ENCODE measurements around the gene FSTL5.
A peak's percentile ranks its signal among the peaks of the same experiment; 100 is the strongest.

FSTL5 gene

GRCh38 chr4:161714931-161715330 lies 448.9 kb downstream of the FSTL5 start:
- Mint-ChIP-seq H3K36me3 (ENCODE audit: low read depth) (no peaks in the 10 kb centered on the region), H3K27ac (no peak overlapping the region), H3K27me3 (no peaks in the 10 kb centered on the region), H3K9me3 (peaks cover 5% of the 10 kb centered on the region), H3K4me3 (no peak overlapping the region), H3K4me1 (ENCODE audit: low read depth) (no peaks in the 10 kb centered on the region)
- intact Hi-C loops (cut with micrococcal nuclease) = no loop called here

DNA sequence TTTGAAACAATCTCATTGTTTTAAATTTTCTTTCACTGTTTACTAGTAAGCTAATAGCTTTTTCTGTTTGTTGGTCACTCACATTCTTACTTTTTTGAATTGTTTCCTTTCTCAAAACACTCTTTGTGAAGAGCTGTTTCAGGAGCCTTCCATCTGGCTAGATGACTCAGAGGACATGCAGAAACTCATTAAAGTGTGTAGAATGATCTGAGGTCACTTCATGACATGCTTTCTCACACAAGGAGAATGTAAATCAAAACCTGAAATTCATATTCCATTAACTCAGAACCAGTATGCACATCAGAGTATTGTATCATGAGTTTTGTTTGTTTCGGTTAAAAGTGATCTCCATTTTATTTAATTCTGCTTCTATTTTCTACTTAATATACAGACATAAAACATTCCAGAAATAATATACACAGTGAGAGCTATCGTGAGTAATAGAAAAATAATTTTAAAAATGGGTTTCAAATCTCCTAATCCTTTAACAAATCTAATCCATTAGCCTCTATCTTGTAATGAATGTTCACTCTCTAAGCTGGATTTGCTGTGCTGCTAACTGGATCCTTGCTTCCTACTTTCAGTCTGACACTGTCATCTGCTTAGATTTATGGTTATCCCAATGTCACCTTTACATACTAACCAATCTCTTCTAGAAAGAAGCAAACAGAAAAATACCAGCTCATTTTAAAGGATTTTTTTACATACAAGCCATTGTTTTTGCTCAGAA lies 449.6 kb downstream of the FSTL5 start:
- no peaks in the 10 kb centered on the region for H3K4me1 Mint-ChIP-seq (ENCODE audit: low read depth)
- no peak overlapping the region for H3K27ac Mint-ChIP-seq
- intact Hi-C loops (cut with micrococcal nuclease) = no loop called here
- no peaks in the 10 kb centered on the region for H3K27me3 Mint-ChIP-seq
- no peaks in the 10 kb centered on the region for H3K36me3 Mint-ChIP-seq (ENCODE audit: low read depth)
- peaks cover 1% of the 10 kb centered on the region for H3K9me3 Mint-ChIP-seq
- no peak overlapping the region for H3K4me3 Mint-ChIP-seq

GRCh38 chr4:161704653-161705052 lies 459.1 kb downstream of the FSTL5 start:
- no peaks in the 10 kb centered on the region for H3K36me3 Mint-ChIP-seq (ENCODE audit: low read depth)
- no peak overlapping the region for H3K4me3 Mint-ChIP-seq
- H3K27me3 Mint-ChIP-seq = no peaks in the 10 kb centered on the region
- intact Hi-C loops (cut with micrococcal nuclease) = no loop called here
- H3K27ac Mint-ChIP-seq = no peak overlapping the region
- H3K9me3 Mint-ChIP-seq = no peaks in the 10 kb centered on the region
- no peaks in the 10 kb centered on the region for H3K4me1 Mint-ChIP-seq (ENCODE audit: low read depth)

- H3K27ac Mint-ChIP-seq = no peak overlapping the region
- intact Hi-C loops (cut with micrococcal nuclease) = no loop called here
- H3K36me3 Mint-ChIP-seq (ENCODE audit: low read depth) = no peaks in the 10 kb centered on the region
- no peaks in the 10 kb centered on the region for H3K4me1 Mint-ChIP-seq (ENCODE audit: low read depth)
- no peaks in the 10 kb centered on the region for H3K9me3 Mint-ChIP-seq
- no peak overlapping the region for H3K4me3 Mint-ChIP-seq
- no peaks in the 10 kb centered on the region for H3K27me3 Mint-ChIP-seq
Observed at GRCh38 chr4:161704040-161704439, 459.8 kb downstream of the FSTL5 start.

DNA sequence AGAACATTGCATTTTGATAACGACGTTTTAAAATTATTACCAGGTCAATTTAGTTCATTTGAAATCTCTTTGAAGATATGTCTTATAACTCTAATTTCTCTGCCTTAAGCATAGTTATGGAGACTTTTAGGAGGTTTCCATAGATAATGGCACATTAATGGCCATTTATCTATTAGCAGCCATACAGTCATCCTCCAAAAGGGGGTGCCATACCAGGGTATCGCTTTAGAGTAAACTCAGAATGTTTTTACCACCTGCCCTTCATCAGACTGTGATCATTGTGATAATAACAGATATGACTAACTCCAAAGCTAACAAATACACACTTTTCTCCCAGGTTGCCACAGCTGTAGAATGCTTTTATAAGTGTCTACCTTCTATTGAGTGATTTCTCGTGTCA lies 461.5 kb downstream of the FSTL5 start:
- Mint-ChIP-seq H3K9me3 (peaks cover 7% of the 10 kb centered on the region), H3K36me3 (ENCODE audit: low read depth) (no peaks in the 10 kb centered on the region), H3K4me3 (no peak overlapping the region), H3K27me3 (no peaks in the 10 kb centered on the region), H3K27ac (no peak overlapping the region), H3K4me1 (ENCODE audit: low read depth) (no peaks in the 10 kb centered on the region)
- intact Hi-C loops (cut with micrococcal nuclease) = no loop called here

- Mint-ChIP-seq H3K9me3 (peaks cover 7% of the 10 kb centered on the region), H3K36me3 (ENCODE audit: low read depth) (no peaks in the 10 kb centered on the region), H3K4me1 (ENCODE audit: low read depth) (no peaks in the 10 kb centered on the region), H3K27me3 (no peaks in the 10 kb centered on the region), H3K27ac (no peak overlapping the region), H3K4me3 (no peak overlapping the region)
- intact Hi-C loops (cut with micrococcal nuclease) = no loop called here
Observed at GRCh38 chr4:161696944-161697343, 466.9 kb downstream of the FSTL5 start.

DNA sequence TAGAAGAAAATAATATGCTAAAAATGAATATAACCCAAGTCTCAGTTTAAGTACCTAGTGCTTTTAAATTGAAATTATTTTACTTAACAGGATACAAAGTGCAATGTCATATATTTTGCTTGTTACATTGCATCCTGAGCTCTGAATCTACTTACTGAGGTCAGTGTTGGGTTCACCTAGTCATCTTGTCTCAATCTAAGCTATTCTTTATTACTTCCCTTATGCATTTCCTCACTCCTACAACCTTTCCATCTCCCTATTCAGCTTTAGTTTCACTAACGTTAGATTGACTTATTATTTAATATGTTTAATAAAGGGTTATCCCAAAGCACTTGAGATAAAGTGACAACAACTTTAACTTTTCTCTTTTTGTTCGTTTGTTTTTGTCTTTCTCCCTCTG lies 483.7 kb downstream of the FSTL5 start:
- no peaks in the 10 kb centered on the region for H3K4me1 Mint-ChIP-seq (ENCODE audit: low read depth)
- no peaks in the 10 kb centered on the region for H3K36me3 Mint-ChIP-seq (ENCODE audit: low read depth)
- intact Hi-C loops (cut with micrococcal nuclease) = no loop called here
- no peaks in the 10 kb centered on the region for H3K9me3 Mint-ChIP-seq
- H3K27me3 Mint-ChIP-seq = no peaks in the 10 kb centered on the region
- H3K4me3 Mint-ChIP-seq = no peak overlapping the region
- H3K27ac Mint-ChIP-seq = no peak overlapping the region

GRCh38 chr4:161664740-161665139 lies 499.1 kb downstream of the FSTL5 start:
- Mint-ChIP-seq H3K27me3 (no peaks in the 10 kb centered on the region), H3K27ac (no peak overlapping the region), H3K4me1 (ENCODE audit: low read depth) (no peaks in the 10 kb centered on the region), H3K36me3 (ENCODE audit: low read depth) (no peaks in the 10 kb centered on the region), H3K9me3 (peaks cover 29% of the 10 kb centered on the region), H3K4me3 (no peak overlapping the region)
- intact Hi-C loops (cut with micrococcal nuclease) = no loop called here

DNA sequence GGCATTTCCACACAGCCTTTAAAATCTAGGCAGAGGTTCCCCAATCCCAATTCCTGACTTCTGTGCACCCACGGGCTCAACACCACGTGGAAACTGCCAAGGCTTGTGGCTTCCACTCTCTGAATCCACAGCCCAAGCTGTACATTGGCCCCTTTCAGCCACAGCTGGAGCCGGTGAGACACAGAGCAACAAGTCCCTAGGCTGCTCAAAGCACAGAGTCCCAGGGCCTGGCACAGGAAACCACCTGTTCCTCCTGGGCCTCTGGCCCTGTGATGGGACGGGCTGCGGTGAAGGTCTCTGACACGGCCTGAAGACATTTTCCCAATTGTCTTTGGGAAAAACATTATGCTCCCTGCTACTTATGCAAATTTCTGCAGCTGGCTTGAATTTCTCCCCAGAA lies 500.0 kb downstream of the FSTL5 start:
- Mint-ChIP-seq H3K27me3 (no peaks in the 10 kb centered on the region), H3K9me3 (peaks cover 29% of the 10 kb centered on the region), H3K36me3 (ENCODE audit: low read depth) (no peaks in the 10 kb centered on the region), H3K27ac (no peak overlapping the region), H3K4me1 (ENCODE audit: low read depth) (no peaks in the 10 kb centered on the region), H3K4me3 (no peak overlapping the region)
- intact Hi-C loops (cut with micrococcal nuclease) = no loop called here

- Mint-ChIP-seq H3K9me3 (peaks cover 15% of the 10 kb centered on the region), H3K4me3 (no peak overlapping the region), H3K36me3 (ENCODE audit: low read depth) (no peaks in the 10 kb centered on the region), H3K4me1 (ENCODE audit: low read depth) (no peaks in the 10 kb centered on the region), H3K27me3 (no peaks in the 10 kb centered on the region), H3K27ac (no peak overlapping the region)
- intact Hi-C loops (cut with micrococcal nuclease) = no loop called here
Observed at GRCh38 chr4:161658676-161659075, 505.1 kb downstream of the FSTL5 start.

DNA sequence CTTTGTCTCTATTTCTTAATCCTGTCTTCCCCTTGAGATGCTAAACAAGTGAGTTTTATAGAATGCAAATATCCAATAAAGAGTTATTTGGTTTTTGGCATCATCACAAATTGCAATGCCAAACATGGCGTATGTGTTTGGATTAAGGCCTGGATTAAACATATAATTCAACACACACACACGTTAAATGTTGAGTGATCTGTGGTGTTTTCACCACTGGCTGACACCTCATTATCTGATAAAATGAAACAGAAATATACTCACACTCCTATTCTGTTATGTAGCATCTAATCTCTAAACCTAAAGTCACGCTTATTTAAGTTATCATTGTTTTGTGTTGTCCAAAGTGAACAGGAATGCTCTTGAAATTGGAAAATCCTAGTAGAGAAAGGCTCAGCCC lies 506.2 kb downstream of the FSTL5 start:
- Mint-ChIP-seq H3K36me3 (ENCODE audit: low read depth) (no peaks in the 10 kb centered on the region), H3K27ac (no peak overlapping the region), H3K4me3 (no peak overlapping the region), H3K9me3 (peaks cover 6% of the 10 kb centered on the region), H3K27me3 (no peaks in the 10 kb centered on the region), H3K4me1 (ENCODE audit: low read depth) (no peaks in the 10 kb centered on the region)
- intact Hi-C loops (cut with micrococcal nuclease) = no loop called here

- no peaks in the 10 kb centered on the region for H3K36me3 Mint-ChIP-seq (ENCODE audit: low read depth)
- no peak overlapping the region for H3K27ac Mint-ChIP-seq
- intact Hi-C loops (cut with micrococcal nuclease) = no loop called here
- no peaks in the 10 kb centered on the region for H3K4me1 Mint-ChIP-seq (ENCODE audit: low read depth)
- H3K27me3 Mint-ChIP-seq = no peaks in the 10 kb centered on the region
- no peaks in the 10 kb centered on the region for H3K9me3 Mint-ChIP-seq
- no peak overlapping the region for H3K4me3 Mint-ChIP-seq
Observed at GRCh38 chr4:161656594-161656993, 507.2 kb downstream of the FSTL5 start.

GRCh38 chr4:161655148-161655547 lies 508.7 kb downstream of the FSTL5 start:
- no peaks in the 10 kb centered on the region for H3K27me3 Mint-ChIP-seq
- intact Hi-C loops (cut with micrococcal nuclease) = no loop called here
- peaks cover 8% of the 10 kb centered on the region for H3K4me1 Mint-ChIP-seq (ENCODE audit: low read depth)
- H3K9me3 Mint-ChIP-seq = no peaks in the 10 kb centered on the region
- no peak overlapping the region for H3K27ac Mint-ChIP-seq
- no peaks in the 10 kb centered on the region for H3K36me3 Mint-ChIP-seq (ENCODE audit: low read depth)
- H3K4me3 Mint-ChIP-seq = no peak overlapping the region

- H3K4me1 Mint-ChIP-seq (ENCODE audit: low read depth) = peaks cover 8% of the 10 kb centered on the region
- intact Hi-C loops (cut with micrococcal nuclease) = no loop called here
- H3K9me3 Mint-ChIP-seq = no peaks in the 10 kb centered on the region
- no peaks in the 10 kb centered on the region for H3K36me3 Mint-ChIP-seq (ENCODE audit: low read depth)
- no peak overlapping the region for H3K4me3 Mint-ChIP-seq
- H3K27ac Mint-ChIP-seq = no peak overlapping the region
- H3K27me3 Mint-ChIP-seq = no peaks in the 10 kb centered on the region
Observed at GRCh38 chr4:161653697-161654096, 510.1 kb downstream of the FSTL5 start.

DNA sequence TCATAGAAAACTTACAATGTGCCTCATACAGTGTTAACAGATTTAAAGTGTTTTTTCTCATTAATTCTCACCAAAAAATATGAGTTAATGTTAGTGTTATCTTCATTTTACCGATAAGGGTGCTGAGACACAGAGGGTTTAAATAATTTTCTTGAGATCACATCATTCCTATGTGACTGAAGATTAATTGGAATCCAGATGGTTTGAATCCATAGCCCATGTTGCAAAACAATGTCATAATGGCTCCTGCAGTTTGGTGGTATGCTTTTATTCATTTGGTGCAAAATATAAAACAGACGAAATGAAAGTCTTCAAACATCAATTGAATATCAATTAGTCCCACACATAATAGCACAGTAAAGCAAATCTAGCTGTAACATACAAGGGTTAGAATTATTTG lies 512.2 kb downstream of the FSTL5 start:
- Mint-ChIP-seq H3K9me3 (peaks cover 11% of the 10 kb centered on the region), H3K4me3 (no peak overlapping the region), H3K27ac (peak overlapping the region; percentile 21), H3K4me1 (ENCODE audit: low read depth) (peaks cover 8% of the 10 kb centered on the region), H3K27me3 (no peaks in the 10 kb centered on the region), H3K36me3 (ENCODE audit: low read depth) (no peaks in the 10 kb centered on the region)
- intact Hi-C loops (cut with micrococcal nuclease) = no loop called here

Measured in dendritic cell treated with granulocyte-macrophage colony-stimulating factor and Interleukin-4, amounts not matched to agents 40 ng/mL and 50 ng/mL, for 4 days (primary cell).